ENCODE results near the gene EDN1. TPM values are rescaled to one million over a fixed set of nuclear protein-coding genes. Genes with fewer than 3 reads are reported as not detected.

Gene EDN1
- total RNA-seq, 1 donor, result 1.4 TPM

DNA sequence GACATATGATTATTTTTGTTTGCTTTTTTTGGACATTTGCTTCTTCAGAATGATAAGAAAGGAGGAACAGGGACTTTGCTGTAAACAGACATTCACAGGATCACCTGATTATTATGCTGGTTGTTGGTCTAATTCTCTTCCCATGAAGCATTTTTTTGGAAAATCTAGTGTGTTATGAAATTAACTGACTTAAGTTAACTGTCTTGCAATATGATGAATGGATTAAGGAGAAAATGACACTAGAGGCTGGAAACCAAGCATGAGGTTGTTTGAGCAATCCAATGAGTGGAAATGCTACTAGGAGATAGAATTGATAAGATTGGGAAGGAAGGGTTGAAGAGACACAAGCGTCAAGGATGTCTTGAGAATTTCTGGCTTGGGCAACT is 13.2 kb upstream of the EDN1 start:
- no peaks in the 10 kb centered on the region for H3K9me3 ChIP-seq (ENCODE audit: low read depth, low read length)
- H3K36me3 ChIP-seq (ENCODE audit: insufficient read depth, low read length), result no peaks in the 10 kb centered on the region
- TF ChIP-seq, protein P1, sequence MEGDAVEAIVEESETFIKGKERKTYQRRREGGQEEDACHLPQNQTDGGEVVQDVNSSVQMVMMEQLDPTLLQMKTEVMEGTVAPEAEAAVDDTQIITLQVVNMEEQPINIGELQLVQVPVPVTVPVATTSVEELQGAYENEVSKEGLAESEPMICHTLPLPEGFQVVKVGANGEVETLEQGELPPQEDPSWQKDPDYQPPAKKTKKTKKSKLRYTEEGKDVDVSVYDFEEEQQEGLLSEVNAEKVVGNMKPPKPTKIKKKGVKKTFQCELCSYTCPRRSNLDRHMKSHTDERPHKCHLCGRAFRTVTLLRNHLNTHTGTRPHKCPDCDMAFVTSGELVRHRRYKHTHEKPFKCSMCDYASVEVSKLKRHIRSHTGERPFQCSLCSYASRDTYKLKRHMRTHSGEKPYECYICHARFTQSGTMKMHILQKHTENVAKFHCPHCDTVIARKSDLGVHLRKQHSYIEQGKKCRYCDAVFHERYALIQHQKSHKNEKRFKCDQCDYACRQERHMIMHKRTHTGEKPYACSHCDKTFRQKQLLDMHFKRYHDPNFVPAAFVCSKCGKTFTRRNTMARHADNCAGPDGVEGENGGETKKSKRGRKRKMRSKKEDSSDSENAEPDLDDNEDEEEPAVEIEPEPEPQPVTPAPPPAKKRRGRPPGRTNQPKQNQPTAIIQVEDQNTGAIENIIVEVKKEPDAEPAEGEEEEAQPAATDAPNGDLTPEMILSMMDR (IDR thresholded peaks at IDR 0.05; ENCODE audit: extremely low read depth, low read depth, low read length), result no peak
- no peaks in the 10 kb centered on the region for H3K79me2 ChIP-seq (ENCODE audit: insufficient read depth, low read length)
- H3K4me2 ChIP-seq (ENCODE audit: insufficient read depth, low read length), result no peak overlapping the region
- DNase-seq (ENCODE audit: insufficient read length, low spot score, missing footprints), result no peak
- H3K27me3 ChIP-seq (ENCODE audit: insufficient read depth, low read length), result no peaks in the 10 kb centered on the region
- no peak overlapping the region for H2AFZ ChIP-seq (ENCODE audit: low read length)
- H3K4me3 ChIP-seq (ENCODE audit: insufficient read depth, low read length), result no peak overlapping the region
- no peak overlapping the region for H3K27ac ChIP-seq (ENCODE audit: low read depth, low read length)
- H4K20me1 ChIP-seq (ENCODE audit: insufficient read depth, low read length), result no peaks in the 10 kb centered on the region
- peaks cover 21% of the 10 kb centered on the region for H3K4me1 ChIP-seq (ENCODE audit: insufficient read depth, low read length)

DNA sequence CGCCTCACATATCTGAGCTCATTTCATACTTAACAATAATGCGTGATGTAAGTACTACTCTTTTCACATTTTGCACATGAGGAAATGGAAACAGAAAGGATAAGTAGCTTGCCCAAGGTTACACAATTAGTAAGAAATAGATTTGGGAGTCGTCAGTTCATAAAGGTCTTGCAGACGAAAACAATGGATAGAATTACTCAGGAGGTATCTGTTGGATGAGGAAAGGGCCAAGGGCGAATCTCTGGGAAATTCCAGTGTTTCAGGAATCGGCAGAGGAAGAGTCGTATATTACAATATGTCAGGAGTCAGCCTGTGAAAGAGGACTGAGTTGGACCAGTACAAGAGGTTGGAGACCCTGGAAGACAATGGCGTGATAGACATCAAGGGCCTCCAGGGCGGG is 12.8 kb upstream of the EDN1 start:
- Histone ChIP-seq H3K27ac (ENCODE audit: low read depth, low read length) (no peak overlapping the region), H3K9me3 (ENCODE audit: low read depth, low read length) (no peaks in the 10 kb centered on the region), H4K20me1 (ENCODE audit: insufficient read depth, low read length) (no peaks in the 10 kb centered on the region), H3K79me2 (ENCODE audit: insufficient read depth, low read length) (no peaks in the 10 kb centered on the region), H3K4me3 (ENCODE audit: insufficient read depth, low read length) (no peak overlapping the region), H3K4me1 (ENCODE audit: insufficient read depth, low read length) (peaks cover 21% of the 10 kb centered on the region), H2AFZ (ENCODE audit: low read length) (no peak overlapping the region), H3K36me3 (ENCODE audit: insufficient read depth, low read length) (no peaks in the 10 kb centered on the region), H3K27me3 (ENCODE audit: insufficient read depth, low read length) (no peaks in the 10 kb centered on the region), H3K4me2 (ENCODE audit: insufficient read depth, low read length) (no peak overlapping the region)
- TF ChIP-seq, protein P1 (IDR thresholded peaks at IDR 0.05; ENCODE audit: extremely low read depth, low read depth, low read length), result no peak
- no peak for DNase-seq (ENCODE audit: insufficient read length, low spot score, missing footprints)

DNA sequence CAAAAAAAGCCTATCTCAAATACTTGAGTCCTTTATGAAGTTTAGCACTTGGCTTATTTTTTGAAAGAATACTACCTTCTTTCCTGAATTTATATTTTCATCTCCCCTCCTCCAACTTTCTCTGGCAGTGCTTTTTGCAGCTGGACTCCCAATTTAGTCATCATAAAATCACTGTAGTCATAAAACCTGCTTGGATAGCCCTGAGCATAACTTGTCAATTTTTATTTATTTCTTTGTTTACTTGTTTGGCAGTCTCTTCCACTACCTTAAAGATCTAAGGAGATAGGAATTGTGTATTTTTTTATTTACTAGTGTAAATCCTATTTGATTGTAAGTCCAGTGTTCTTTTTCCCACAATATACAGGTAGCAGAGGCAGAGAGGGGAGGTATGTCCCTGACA is 11.2 kb upstream of the EDN1 start:
- Histone ChIP-seq H3K4me3 (ENCODE audit: insufficient read depth, low read length) (no peak overlapping the region), H3K4me2 (ENCODE audit: insufficient read depth, low read length) (peak overlapping the region; percentile 66), H3K27ac (ENCODE audit: low read depth, low read length) (no peak overlapping the region)

DNA sequence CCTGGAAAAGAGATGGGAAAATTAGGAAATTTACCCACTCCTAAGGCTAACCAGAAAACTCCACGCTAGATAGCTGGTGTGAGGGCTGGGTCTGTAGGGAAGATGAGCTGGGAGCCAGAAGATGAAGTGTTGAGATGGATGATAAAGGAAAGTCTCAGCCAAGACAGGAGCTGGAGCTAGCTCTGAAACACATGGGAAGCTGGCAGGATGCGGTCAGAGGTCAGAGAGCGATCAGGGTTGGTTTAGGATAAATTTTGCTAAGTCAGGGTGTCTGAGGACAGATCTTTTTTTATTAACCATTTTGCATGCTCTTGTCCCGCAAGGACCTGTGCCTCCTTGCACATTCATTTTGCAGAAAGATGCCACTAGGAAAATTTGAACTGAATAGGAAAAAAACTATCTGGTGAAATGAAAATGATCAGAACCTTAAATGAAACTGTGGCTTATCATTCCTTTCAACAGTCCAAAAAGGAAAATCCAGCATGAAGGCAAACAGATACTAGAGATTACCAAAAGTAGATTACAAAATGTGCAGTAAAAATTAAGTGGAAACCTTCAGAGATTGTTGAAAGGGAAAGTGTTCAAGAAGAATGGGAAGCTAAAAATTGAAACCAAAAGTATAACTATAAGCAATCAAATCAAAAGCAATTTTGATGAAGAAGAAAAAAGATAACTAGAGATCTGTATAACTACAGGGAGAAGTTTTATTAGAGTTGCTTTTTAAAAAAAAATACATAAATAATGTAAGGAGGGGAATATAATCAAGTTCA is 10.7 kb upstream of the EDN1 start:
- H4K20me1 ChIP-seq (ENCODE audit: insufficient read depth, low read length), result no peaks in the 10 kb centered on the region
- no peak for DNase-seq (ENCODE audit: insufficient read length, low spot score, missing footprints)
- peak overlapping the region; percentile 4 for H2AFZ ChIP-seq (ENCODE audit: low read length)
- TF ChIP-seq, protein P1 (IDR thresholded peaks at IDR 0.05; ENCODE audit: extremely low read depth, low read depth, low read length), result no peak
- no peaks in the 10 kb centered on the region for H3K9me3 ChIP-seq (ENCODE audit: low read depth, low read length)
- H3K4me3 ChIP-seq (ENCODE audit: insufficient read depth, low read length), result peak overlapping the region; percentile 18
- no peaks in the 10 kb centered on the region for H3K27me3 ChIP-seq (ENCODE audit: insufficient read depth, low read length)
- H3K79me2 ChIP-seq (ENCODE audit: insufficient read depth, low read length), result no peaks in the 10 kb centered on the region
- H3K4me1 ChIP-seq (ENCODE audit: insufficient read depth, low read length), result peaks cover 21% of the 10 kb centered on the region
- H3K27ac ChIP-seq (ENCODE audit: low read depth, low read length), result peak overlapping the region; percentile 55
- peak overlapping the region; percentile 66 for H3K4me2 ChIP-seq (ENCODE audit: insufficient read depth, low read length)
- no peaks in the 10 kb centered on the region for H3K36me3 ChIP-seq (ENCODE audit: insufficient read depth, low read length)

More for the DNA sequence above, 11.2 kb upstream of the EDN1 start:
- peak overlapping the region; percentile 4 for H2AFZ ChIP-seq (ENCODE audit: low read length)
- H3K36me3 ChIP-seq (ENCODE audit: insufficient read depth, low read length), result no peaks in the 10 kb centered on the region
- H3K79me2 ChIP-seq (ENCODE audit: insufficient read depth, low read length), result no peaks in the 10 kb centered on the region
- TF ChIP-seq, protein P1 (IDR thresholded peaks at IDR 0.05; ENCODE audit: extremely low read depth, low read depth, low read length), result no peak
- peaks cover 21% of the 10 kb centered on the region for H3K4me1 ChIP-seq (ENCODE audit: insufficient read depth, low read length)
- no peak for DNase-seq (ENCODE audit: insufficient read length, low spot score, missing footprints)
- H4K20me1 ChIP-seq (ENCODE audit: insufficient read depth, low read length), result no peaks in the 10 kb centered on the region
- no peaks in the 10 kb centered on the region for H3K27me3 ChIP-seq (ENCODE audit: insufficient read depth, low read length)
- no peaks in the 10 kb centered on the region for H3K9me3 ChIP-seq (ENCODE audit: low read depth, low read length)
